KBM-7 (cell line): ENCODE measurements around the gene PIMREG.

Experiments used
- DNase-seq: peaks from one replicate; pipeline ENCODE4 v3.0.0-alpha.2; 2015
- in situ Hi-C: fragments of 300-500 bp; cut with MboI; formaldehyde crosslinking; loops from 2 replicates; pipeline ENCODE4 v1.14.3; 2020; ENCODE audit warnings: low sequenced_read_pairs, low pct_unique_long_range_greater_than_20kb, mixed read lengths

Gene PIMREG

DNA sequence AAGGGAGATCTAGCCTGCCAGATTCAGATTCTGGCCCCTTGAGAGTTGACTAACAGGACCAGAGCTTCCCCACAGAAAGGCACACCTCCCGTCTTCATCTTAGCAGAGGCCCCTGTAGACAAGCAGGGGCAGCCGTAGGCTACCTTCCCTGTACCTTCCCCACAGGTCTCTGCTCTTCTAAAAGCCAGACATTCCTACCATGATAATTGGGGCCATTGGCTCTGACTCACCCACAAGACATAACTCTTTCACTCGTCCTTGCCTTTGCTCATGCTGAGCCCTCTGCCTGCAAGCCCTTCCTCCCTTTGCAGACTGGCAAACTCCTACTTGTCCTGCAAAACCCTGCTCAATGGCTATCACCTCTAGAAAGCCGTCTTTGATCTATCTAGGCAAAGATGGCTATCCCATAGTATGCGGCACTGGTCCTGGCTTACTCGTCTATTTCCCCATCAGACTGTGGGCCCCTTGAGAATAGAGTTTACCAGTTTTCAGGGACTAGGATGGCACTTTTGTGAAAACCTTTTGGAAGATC lies 43.8 kb downstream of the PIMREG start:
- no peak for DNase-seq
- in situ Hi-C loops = no loop called here

- in situ Hi-C loops = no loop called here
- DNase-seq = no peak
These were observed 44.8 kb downstream of the PIMREG start for GRCh38 chr17:6489016-6489550.

DNA sequence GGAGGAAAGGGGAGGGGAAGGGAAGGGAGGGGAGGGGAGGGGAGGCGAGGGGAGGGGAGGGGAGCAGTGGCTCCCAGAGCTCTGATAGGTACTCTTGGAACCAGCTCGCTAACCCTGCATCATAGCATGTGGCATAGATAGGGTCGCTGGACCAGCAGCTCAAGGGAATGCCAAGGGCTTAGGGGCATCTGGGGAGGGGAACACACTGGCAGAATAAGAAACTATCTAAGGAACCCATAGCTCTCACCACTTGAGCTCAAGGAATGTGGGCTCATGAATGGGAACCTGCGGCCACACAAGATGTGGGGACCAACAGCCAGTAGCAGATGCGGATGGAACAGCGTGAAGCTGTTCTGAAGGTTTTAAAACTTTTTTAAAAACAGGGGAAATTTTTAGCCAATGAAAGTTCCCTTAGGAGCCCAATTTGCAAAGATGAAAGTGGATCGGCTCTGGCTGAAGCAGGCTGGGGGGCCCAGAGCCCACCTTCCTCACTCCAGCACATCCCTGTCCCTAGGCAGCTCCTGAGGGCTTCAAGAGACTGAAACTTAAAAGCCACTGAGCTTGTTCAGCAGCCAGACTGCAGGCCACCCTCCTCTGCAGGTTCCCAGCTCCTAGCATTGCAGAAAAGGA lies 46.9 kb downstream of the PIMREG start:
- DNase-seq = no peak
- in situ Hi-C loops = no loop called here

DNA sequence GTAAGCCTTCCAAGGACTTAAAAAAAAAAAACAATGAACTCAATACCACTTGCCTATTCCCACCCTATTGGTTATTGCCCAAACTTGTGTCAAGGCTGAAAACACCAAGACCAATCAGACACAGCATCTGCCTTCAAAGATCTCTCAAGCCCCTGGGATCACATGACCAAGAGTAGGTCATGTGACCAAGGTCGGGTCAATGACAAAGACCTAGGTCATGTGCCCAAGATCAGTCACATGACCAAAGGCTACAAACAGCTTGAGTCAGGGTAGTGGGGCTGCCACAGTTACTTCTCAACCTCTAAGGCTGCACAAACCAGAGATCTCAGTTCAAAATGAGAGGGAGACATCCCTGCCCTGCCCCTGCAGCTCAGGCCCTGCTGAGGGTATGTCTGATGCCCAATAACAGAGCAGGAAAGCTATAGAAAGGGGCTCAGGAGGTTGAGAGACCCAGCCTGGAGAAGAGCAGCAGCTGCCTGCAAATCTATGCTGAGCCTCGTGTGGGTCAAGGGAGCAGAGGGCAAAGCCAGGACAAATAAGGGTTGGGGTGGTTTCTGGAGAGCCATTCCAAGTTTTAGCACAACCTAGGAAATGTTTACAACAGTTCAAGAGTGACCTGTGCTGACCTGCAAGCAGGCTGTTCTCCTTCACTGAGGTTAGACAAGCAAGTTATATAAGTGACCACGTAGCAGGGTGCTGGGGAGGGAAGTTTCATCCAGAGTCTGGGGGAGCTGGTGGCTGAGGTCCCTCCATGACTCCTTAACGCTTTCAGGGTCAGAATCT lies 48.8 kb downstream of the PIMREG start:
- no peak for DNase-seq
- in situ Hi-C loops = no loop called here

GRCh38 chr17:6494239-6494941 lies 50.1 kb downstream of the PIMREG start:
- in situ Hi-C loops = no loop called here
- DNase-seq = no peak

DNA sequence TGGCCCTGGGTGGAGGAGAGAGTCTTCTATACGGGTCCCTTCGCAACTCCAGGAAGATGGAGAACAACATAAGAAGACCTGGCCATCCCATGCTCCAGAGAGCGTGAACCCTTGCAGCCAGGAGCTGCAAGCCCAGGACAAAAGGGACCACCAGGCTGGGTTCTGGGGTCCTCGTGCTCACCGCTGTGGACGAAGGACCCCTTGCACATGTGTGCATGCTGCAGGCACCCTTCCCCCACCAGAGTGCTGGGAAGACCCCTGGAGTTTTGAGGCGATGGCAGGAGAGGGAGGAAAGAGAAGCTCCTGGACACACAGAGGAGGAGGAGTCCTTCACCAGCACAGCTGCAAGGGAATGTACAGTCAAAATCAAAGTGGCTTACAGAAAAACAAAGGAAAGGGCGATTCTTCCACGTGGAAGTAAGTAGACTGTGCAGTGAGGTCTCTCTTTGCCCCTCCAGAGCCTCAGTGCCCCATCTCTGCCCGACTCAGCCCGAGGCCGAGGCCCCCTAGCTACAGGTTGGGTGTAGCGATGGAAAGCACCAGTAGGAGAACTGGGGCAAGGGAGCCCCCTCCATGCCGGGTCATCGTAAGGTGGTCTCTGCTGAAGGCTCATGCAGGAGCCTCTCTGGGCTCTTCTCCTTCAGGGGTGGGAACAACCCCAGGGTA lies 51.3 kb downstream of the PIMREG start:
- DNase-seq = no peak

DNA sequence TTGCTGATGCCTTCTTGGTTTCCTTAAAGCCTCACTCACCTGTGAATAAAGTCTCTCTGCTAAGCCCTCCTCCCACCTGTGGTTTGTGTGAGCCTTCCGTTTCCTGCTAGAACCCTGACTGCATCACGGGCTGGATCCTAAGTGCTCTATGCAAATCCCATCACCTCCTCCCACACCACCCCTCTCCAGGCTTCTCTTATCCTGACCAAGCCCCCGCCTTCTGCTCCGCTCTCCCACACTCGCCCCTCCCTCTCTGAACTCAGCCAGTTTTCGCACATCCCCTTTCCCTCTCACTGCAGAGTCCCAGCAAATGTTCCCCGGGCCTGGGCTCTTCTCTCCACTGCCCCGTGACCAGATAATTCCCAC lies 51.8 kb downstream of the PIMREG start:
- in situ Hi-C loops = no loop called here
- peak; percentile 59 for DNase-seq

More for the DNA sequence above, 51.3 kb downstream of the PIMREG start:
- in situ Hi-C loops = no loop called here

- in situ Hi-C loops = no loop called here
- DNase-seq = no peak
These were observed 52.6 kb downstream of the PIMREG start for GRCh38 chr17:6496640-6497441.

GRCh38 chr17:6497496-6498221 lies 53.4 kb downstream of the PIMREG start:
- no peak for DNase-seq
- in situ Hi-C loops = no loop called here

DNA sequence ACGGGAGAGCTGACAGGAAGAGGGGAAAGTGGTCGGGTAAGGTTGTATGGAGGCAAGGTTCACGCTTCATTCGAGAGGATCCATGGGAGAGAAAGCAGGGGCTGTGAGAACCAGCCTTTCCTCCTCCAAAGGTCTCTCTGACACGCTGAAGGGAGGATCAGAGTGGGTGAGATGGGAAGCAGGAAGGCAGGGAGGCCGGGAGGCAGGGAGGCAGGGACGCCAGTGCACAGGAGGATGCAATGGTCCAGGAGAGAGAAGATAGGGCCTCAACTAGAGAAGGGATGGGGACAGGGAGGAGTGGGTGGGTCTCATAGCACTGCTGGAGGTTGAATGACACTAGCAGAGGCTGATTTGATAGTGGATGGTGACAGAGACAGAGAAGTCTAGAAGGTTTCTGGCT lies 54.1 kb downstream of the PIMREG start:
- DNase-seq = no peak
- in situ Hi-C loops = no loop called here

- no peak for DNase-seq
- in situ Hi-C loops = no loop called here
These were observed 54.8 kb downstream of the PIMREG start for GRCh38 chr17:6498901-6499540.
